ENCODE measurements around the gene ANGPTL4.
"Not testable (repeated sequence)": the region's sequence is repeated elsewhere in the genome, so short reads cannot be mapped to it uniquely, and the experiment has no call there.

Gene ANGPTL4

GRCh38 chr19:8389891-8390616, 26.1 kb downstream of the ANGPTL4 start, which contains the start of gene RAB11B:
Gene RAB11B, plus strand, starts transcription at chr19:8390360. Its CDS starts 57 bp downstream, at chr19:8390417.
- DNase-seq (ENCODE audit: low read depth in 3 of 3), result peak; percentile 88 to 97 (median 96)

GRCh38 chr19:8390617-8390981, 26.6 kb downstream of the ANGPTL4 start:
- DNase-seq (ENCODE audit: low read depth in 3 of 3), result peak; percentile 87 to 89 (median 89)

GRCh38 chr19:8391198-8392016, 27.5 kb downstream of the ANGPTL4 start:
- no peak for DNase-seq (ENCODE audit: low read depth in 3 of 3)

GRCh38 chr19:8392017-8392591, 28.1 kb downstream of the ANGPTL4 start:
- no peak for DNase-seq (ENCODE audit: low read depth in 3 of 3)

GRCh38 chr19:8393192-8393870, 29.4 kb downstream of the ANGPTL4 start:
- no peak for DNase-seq (ENCODE audit: low read depth in 3 of 3)

GRCh38 chr19:8393871-8394250, 29.9 kb downstream of the ANGPTL4 start:
- DNase-seq (ENCODE audit: low read depth in 3 of 3), result no peak

GRCh38 chr19:8395621-8396082, 31.7 kb downstream of the ANGPTL4 start:
- no peak for DNase-seq (ENCODE audit: low read depth in 3 of 3)

- no peak for DNase-seq (ENCODE audit: low read depth in 3 of 3)
Measured at GRCh38 chr19:8396185-8396562, 32.2 kb downstream of the ANGPTL4 start.

GRCh38 chr19:8396563-8397203, 32.7 kb downstream of the ANGPTL4 start:
- DNase-seq (ENCODE audit: low read depth in 3 of 3), result peak; percentile 41 to 57 (median 43)

- no peak for DNase-seq (ENCODE audit: low read depth in 3 of 3)
Measured at GRCh38 chr19:8397271-8397670, 33.3 kb downstream of the ANGPTL4 start.

GRCh38 chr19:8397746-8398310, 33.9 kb downstream of the ANGPTL4 start:
- DNase-seq (ENCODE audit: low read depth in 3 of 3), result no peak

- no peak for DNase-seq (ENCODE audit: low read depth in 3 of 3)
Measured at GRCh38 chr19:8398311-8398771, 34.4 kb downstream of the ANGPTL4 start.

- no peak for DNase-seq (ENCODE audit: low read depth in 3 of 3)
Measured at GRCh38 chr19:8399681-8400188, 35.8 kb downstream of the ANGPTL4 start.

GRCh38 chr19:8401981-8402411, 38.0 kb downstream of the ANGPTL4 start:
- no peak for DNase-seq (ENCODE audit: low read depth in 3 of 3)

- no peak for DNase-seq (ENCODE audit: low read depth in 3 of 3)
Measured at GRCh38 chr19:8403098-8403819, 39.3 kb downstream of the ANGPTL4 start.

GRCh38 chr19:8403820-8404109, 39.8 kb downstream of the ANGPTL4 start:
- DNase-seq (ENCODE audit: low read depth in 3 of 3), result no peak

- DNase-seq (ENCODE audit: low read depth in 3 of 3), result no peak
Measured at GRCh38 chr19:8404391-8405151, 40.6 kb downstream of the ANGPTL4 start.

GRCh38 chr19:8410718-8411117, 46.8 kb downstream of the ANGPTL4 start:
- DNase-seq (ENCODE audit: low read depth in 3 of 3), result not testable (repeated sequence)

Measured in stimulated activated CD4-positive, alpha-beta T cell treated with anti-CD3 and anti-CD28 coated beads, TNF-alpha, amount 100 ng/mL, for 4 hours (primary cell).